PFSK-1 (cell line): Measurements from ENCODE around the gene FNDC5.

ENCODE experiments used
- FOXP2 ChIP-seq: optimal IDR thresholded peaks from 2 replicates; pipeline ENCODE3; 2011; ENCODE audit warnings: borderline replicate concordance, control low read depth, inconsistent platforms; ENCODE audit not compliant: insufficient read depth; ENCODE audit errors: extremely low read length, extremely low read depth
- POLR2AphosphoS5 ChIP-seq: IDR thresholded peaks from 2 replicates; pipeline ENCODE4 v1.6.1; 2012; ENCODE audit warnings: low read depth, mild to moderate bottlenecking, control low read depth, low read length, moderate library complexity
- SIN3A ChIP-seq: IDR thresholded peaks from 2 replicates; pipeline ENCODE4 v1.6.1; 2012; ENCODE audit warnings: mild to moderate bottlenecking, low read length, moderate library complexity, borderline replicate concordance; ENCODE audit not compliant: insufficient read depth
- TAF1 ChIP-seq: IDR thresholded peaks from 2 replicates; pipeline ENCODE4 v1.6.1; 2012; ENCODE audit warnings: low read length, control low read depth, borderline replicate concordance; ENCODE audit not compliant: insufficient read depth
- TF ChIP-seq, protein P1 (sequence below), 2 experiments: IDR thresholded peaks; 2 replicates each; pipeline versions ENCODE4 v1.6.1 to v1.8.0; 2011 to 2012; ENCODE audit warnings: low read depth in 2 of 2, low read length in 2 of 2, control low read depth in 1 of 2, inconsistent platforms in 1 of 2, mild to moderate bottlenecking in 1 of 2, moderate library complexity in 1 of 2; ENCODE audit not compliant: insufficient read depth in 1 of 2

Gene FNDC5

DNA sequence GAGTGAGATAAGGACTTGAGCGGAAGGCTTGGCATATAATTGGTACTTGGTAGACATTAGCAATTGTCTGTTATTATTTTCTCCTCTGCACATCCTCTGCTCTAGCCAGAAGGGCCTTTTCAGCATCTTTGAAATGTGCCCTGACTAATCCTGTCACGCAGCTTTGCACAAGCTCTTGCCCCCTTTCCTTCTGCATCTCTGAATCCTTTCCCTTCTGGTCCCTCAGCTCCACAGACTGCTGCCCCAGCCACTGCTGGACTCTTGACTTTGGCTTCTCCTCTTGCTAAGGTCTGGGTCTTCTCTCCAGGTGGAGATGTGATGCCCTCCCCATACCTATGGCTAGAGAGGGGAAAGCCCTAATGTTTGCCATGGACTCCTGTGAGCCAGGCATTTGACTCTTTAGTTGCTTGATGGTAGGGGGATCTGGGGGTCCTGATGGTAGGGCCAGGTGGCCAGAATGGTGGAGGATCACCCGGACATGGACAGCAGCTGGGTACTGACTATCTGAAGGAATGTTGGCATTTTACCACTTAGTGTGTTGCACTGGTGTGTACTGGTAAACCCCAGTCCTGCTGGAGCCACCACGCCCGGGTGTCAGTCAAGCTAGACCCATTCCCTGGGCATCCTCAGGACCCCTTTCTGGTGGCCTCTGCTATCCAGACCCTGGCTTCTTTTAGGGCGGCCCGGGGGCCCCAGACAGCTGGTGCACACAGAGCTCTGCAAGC, 20.0 kb upstream of the FNDC5 start:
- TF ChIP-seq, protein P1, sequence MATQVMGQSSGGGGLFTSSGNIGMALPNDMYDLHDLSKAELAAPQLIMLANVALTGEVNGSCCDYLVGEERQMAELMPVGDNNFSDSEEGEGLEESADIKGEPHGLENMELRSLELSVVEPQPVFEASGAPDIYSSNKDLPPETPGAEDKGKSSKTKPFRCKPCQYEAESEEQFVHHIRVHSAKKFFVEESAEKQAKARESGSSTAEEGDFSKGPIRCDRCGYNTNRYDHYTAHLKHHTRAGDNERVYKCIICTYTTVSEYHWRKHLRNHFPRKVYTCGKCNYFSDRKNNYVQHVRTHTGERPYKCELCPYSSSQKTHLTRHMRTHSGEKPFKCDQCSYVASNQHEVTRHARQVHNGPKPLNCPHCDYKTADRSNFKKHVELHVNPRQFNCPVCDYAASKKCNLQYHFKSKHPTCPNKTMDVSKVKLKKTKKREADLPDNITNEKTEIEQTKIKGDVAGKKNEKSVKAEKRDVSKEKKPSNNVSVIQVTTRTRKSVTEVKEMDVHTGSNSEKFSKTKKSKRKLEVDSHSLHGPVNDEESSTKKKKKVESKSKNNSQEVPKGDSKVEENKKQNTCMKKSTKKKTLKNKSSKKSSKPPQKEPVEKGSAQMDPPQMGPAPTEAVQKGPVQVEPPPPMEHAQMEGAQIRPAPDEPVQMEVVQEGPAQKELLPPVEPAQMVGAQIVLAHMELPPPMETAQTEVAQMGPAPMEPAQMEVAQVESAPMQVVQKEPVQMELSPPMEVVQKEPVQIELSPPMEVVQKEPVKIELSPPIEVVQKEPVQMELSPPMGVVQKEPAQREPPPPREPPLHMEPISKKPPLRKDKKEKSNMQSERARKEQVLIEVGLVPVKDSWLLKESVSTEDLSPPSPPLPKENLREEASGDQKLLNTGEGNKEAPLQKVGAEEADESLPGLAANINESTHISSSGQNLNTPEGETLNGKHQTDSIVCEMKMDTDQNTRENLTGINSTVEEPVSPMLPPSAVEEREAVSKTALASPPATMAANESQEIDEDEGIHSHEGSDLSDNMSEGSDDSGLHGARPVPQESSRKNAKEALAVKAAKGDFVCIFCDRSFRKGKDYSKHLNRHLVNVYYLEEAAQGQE (IDR thresholded peaks at IDR 0.05; ENCODE audit: insufficient read depth in 1 of 2, low read depth in 2 of 2, low read length in 2 of 2) = no peak
- TF ChIP-seq POLR2AphosphoS5 = no peak
- no peak for TF ChIP-seq TAF1
- TF ChIP-seq FOXP2 = no peak

DNA sequence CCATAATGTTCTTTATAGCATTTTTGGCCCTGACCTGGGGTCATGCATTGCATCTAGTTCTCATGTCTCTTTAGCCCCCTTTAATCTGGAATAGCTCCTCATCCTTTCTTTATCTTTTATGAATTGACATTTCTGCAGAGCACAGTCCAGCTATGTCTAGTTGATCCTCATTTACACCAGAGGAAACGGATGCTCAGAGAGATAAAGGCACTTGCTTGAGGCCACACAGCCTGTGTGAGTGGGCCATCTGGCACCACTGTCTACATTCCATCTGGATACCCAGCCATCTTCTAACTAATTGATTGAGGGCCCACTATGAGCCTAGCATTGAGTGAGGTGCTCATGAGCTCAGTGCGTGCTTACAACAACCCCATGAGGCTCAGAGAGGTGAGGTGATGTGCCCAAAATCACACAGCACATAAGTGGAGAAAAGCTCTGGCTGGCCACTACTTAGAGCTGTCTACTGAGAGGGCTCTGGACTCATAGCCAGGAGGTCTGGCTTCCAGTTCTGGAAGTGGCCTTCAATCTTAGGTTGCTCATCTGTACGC, 19.1 kb upstream of the FNDC5 start:
- TF ChIP-seq FOXP2 (no peak), TAF1 (no peak), POLR2AphosphoS5 (no peak)
- TF ChIP-seq, protein P1 (IDR thresholded peaks at IDR 0.05; ENCODE audit: insufficient read depth in 1 of 2, low read depth in 2 of 2, low read length in 2 of 2) = no peak

DNA sequence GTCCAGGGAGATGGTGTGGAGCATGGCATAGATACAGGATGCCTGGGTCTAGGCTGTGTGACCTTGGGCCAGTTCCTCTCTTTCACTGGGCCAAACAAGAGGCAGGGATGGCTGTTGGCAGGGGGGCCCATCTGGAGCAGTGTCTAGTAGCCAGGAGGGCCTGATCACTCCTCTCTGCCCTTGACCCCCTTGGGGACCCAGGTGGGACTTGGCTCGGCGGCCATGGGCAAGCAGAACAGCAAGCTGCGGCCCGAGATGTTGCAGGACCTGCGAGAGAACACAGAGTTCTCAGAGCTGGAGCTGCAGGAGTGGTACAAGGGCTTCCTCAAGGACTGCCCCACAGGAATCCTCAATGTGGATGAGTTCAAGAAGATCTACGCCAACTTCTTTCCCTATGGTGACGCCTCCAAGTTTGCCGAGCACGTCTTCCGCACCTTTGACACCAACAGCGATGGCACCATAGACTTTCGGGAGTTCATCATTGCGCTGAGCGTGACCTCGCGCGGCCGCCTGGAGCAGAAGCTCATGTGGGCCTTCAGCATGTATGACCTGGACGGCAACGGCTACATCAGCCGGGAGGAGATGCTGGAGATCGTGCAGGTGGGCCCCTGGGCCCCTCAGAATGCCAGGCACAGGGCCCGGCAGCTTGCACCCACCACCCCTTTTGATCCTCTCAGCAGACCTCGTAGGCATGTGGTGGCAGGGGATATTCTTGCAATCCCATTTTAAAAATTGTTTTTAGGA, 18.1 kb upstream of the FNDC5 start:
- TF ChIP-seq SIN3A (no peak), TAF1 (no peak), FOXP2 (no peak), POLR2AphosphoS5 (no peak)
- TF ChIP-seq, protein P1 (IDR thresholded peaks at IDR 0.05; ENCODE audit: insufficient read depth in 1 of 2, low read depth in 2 of 2, low read length in 2 of 2) = no peak

DNA sequence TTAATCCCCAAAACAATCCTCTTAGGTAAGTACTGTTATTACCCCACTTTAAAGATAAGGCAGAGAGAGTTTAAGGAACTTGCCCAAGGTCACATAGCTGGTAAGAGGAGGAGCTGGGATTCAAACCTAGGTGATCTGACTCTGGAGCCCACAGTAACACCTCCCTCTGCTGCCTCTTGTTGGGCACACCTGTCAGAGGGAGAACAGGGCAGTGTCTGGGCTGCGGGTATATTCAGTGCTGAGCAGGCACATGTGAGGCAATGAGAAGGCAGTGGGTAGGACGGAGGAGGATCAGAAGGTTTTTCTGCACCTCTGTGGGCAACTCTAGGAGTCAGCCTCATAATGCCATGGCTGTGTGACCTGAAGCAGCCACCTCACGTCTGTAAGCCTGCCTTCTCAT, 17.4 kb upstream of the FNDC5 start:
- TF ChIP-seq, protein P1 (IDR thresholded peaks at IDR 0.05; ENCODE audit: insufficient read depth in 1 of 2, low read depth in 2 of 2, low read length in 2 of 2) = 0 out of 4 replicates have a peak, but pooled peaks of 1 of the 2 experiments have one; percentile 13
- TF ChIP-seq POLR2AphosphoS5 (no peak), SIN3A (no peak)
